Measurements from ENCODE around the gene CTDSPL. TPM values are rescaled to one million over a fixed set of nuclear protein-coding genes. Genes with fewer than 3 reads are reported as not detected.

Gene CTDSPL
- total and polyA plus RNA-seq, 10 of the 15 experiments (the other 5 are each of a cell fraction or from before 2014, with no cell fraction given), result 0.05 to 0.51 (median 0.18) TPM; not detected in 6

GRCh38 chr3:37957539-37957936 is 95.9 kb downstream of the CTDSPL start:
- ChIA-PET POLR2A (no interaction called here), CTCF (interaction anchor here (4.8 kb wide), 1 partner anchor 9 kb away, joined by 41 read pairs; no protein-coding TSS in a partner anchor), RAD21 (ENCODE audit: unreplicated experiment) (no interaction called here), SMC1A (ENCODE audit: uncharacterized antibody, unreplicated experiment) (interaction anchor here (0.8 kb wide), 1 partner anchor 8 kb away, joined by 3 read pairs; no protein-coding TSS in a partner anchor)
- H3K79me2 ChIP-seq (ENCODE audit: control insufficient read depth, insufficient read depth, low read length), result no peaks in the 10 kb centered on the region
- H4K20me1 ChIP-seq (ENCODE audit: control insufficient read depth, insufficient read depth), result no peaks in the 10 kb centered on the region
- no peaks in the 10 kb centered on the region for H3K9me3 ChIP-seq (replicated peaks; ENCODE audit: control insufficient read depth, insufficient read depth, low read length)
- TF ChIP-seq ZNF622 (IDR thresholded peaks at IDR 0.05) (no peak), BMI1 (IDR thresholded peaks at IDR 0.05; ENCODE audit: borderline replicate concordance) (no peak), HDAC2 (IDR thresholded peaks at IDR 0.05) (no peak), ZBED1 (IDR thresholded peaks at IDR 0.05; ENCODE audit: borderline replicate concordance) (no peak), PML (IDR thresholded peaks at IDR 0.05; ENCODE audit: low read length) (no peak), ELK1 (IDR thresholded peaks at IDR 0.05; ENCODE audit: low read depth, low read length) (no peak), EZH2 (IDR thresholded peaks at IDR 0.05; ENCODE audit: borderline replicate concordance, control insufficient read depth, low read depth, low read length) (no peak), BCLAF1 (IDR thresholded peaks at IDR 0.05) (no peak), CTCF (IDR thresholded peaks at IDR 0.05 in 2 of 3, conservative IDR thresholded peaks at IDR 0.05 in 1 of 3; ENCODE audit: control insufficient read depth in 2 of 3, extremely low read depth in 1 of 3, insufficient read depth in 1 of 3, low read depth in 3 of 3, low read length in 3 of 3) (no peak), NFYB (IDR thresholded peaks at IDR 0.05; ENCODE audit: insufficient read depth, low read depth, low read length) (no peak), NFXL1 (IDR thresholded peaks at IDR 0.05; ENCODE audit: borderline replicate concordance) (no peak), CBX3 (IDR thresholded peaks at IDR 0.05; ENCODE audit: borderline replicate concordance, low read depth) (no peak), CHD4 (IDR thresholded peaks at IDR 0.05) (no peak), FOS (IDR thresholded peaks at IDR 0.05; ENCODE audit: borderline replicate concordance, extremely low read depth, insufficient read length) (no peak), ZNF274 (IDR thresholded peaks at IDR 0.05; ENCODE audit: insufficient read depth, insufficient read length) (no peak)
- BruUV-seq (replicated peaks), result no TSS peak
- in situ Hi-C loops (cut with MboI) (no loop called here), intact Hi-C loops (cut with micrococcal nuclease; ENCODE audit: unreplicated experiment) (no loop called here)
- H3K36me3 ChIP-seq (ENCODE audit: control insufficient read depth in 2 of 2, insufficient read depth in 2 of 2, low read length in 1 of 2), result no peaks in the 10 kb centered on the region
- 0 out of 2 replicates have a peak overlapping the region, but pooled peaks have one; percentile 8 for H3K27ac ChIP-seq (ENCODE audit: control insufficient read depth, insufficient read depth)
- WGBS (ENCODE audit: insufficient coverage, insufficient replicate concordance, low lambda C conversion rate, missing lambda C conversion rate), result 45% methylated on average over 7 of the region's 7 CpGs
- H3K4me2 ChIP-seq (ENCODE audit: control insufficient read depth, insufficient read depth), result 0 out of 2 replicates have a peak overlapping the region, but pooled peaks have one; percentile 57
- no peak for FAIRE-seq
- H3K27me3 ChIP-seq (replicated peaks in 1 of 2; ENCODE audit: control insufficient read depth in 2 of 2, insufficient read depth in 2 of 2, low read length in 1 of 2), result no peaks in the 10 kb centered on the region; a peak in 1 of 4 replicates
- H3K4me3 ChIP-seq, result no peak overlapping the region
- H3K9ac ChIP-seq (ENCODE audit: control insufficient read depth, insufficient read depth, low read length), result no peak overlapping the region
- DNase-seq (ENCODE audit: low read depth, low spot score), result no peak
- peaks cover 3% of the 10 kb centered on the region for H3K4me1 ChIP-seq (ENCODE audit: control insufficient read depth, insufficient read depth, low read length)
- H2AFZ ChIP-seq (ENCODE audit: control insufficient read depth, low read depth, low read length), result peak overlapping the region; percentile 82
- no peak for ATAC-seq

Measured in GM12878 (cell line).